K562 (cell line): ENCODE data around the gene ZNF222. TPM values are rescaled to one million over a fixed set of nuclear protein-coding genes. Genes with fewer than 3 reads are reported as not detected.

Experiments used
- CBX3 ChIP-seq, 2 experiments: IDR thresholded peaks; 1 replicate in 1 of 2; 2 replicates in 1 of 2; pipeline ENCODE4 v1.6.1; 2012; ENCODE audit warnings: inconsistent platforms in 2 of 2, low read length in 2 of 2, borderline replicate concordance in 1 of 2, control low read depth in 1 of 2
- EP400 ChIP-seq: fragments of 450-650 bp; IDR thresholded peaks from 2 replicates; pipeline ENCODE4 v1.6.1; 2017; ENCODE audit warnings: antibody characterized with exemption, mild to moderate bottlenecking, moderate library complexity
- SAFB2 ChIP-seq: fragments of 200-400 bp; formaldehyde crosslinking; IDR thresholded peaks from 2 replicates; pipeline ENCODE4 v1.6.1; 2018; ENCODE audit warnings: borderline replicate concordance, low read length, low read depth, moderate library complexity; ENCODE audit not compliant: severe bottlenecking
- polyA plus RNA-seq, 8 experiments: library from polyadenylated mRNA; depleted of rRNA in 4 of 8; stranded (reverse) in 5 of 8; unstranded in 3 of 8; fragments of >200 nt; fragmentation: Nextera tagmentation in 2 of 8; fragmentation: Illumina TruSeq in 1 of 8; extraction: Ambion mirVana in 2 of 8; extraction: Trizol in 1 of 8; gene quantifications; 2 replicates each; pipeline versions ENCODE4 v1.2.1 to v1.2.3, GENCODE V29; 2011 to 2014; ENCODE audit warnings: inconsistent platforms in 1 of 8, missing spikeins in 1 of 8
- small RNA-seq: library from RNA; depleted of rRNA; stranded (forward); fragments of <200 nt; gene quantifications from one replicate; pipeline ENCODE3, GENCODE V24; 2014
- total RNA-seq, 7 experiments: library from RNA; depleted of rRNA in 6 of 7; stranded (reverse); fragments of >200 nt in 6 of 7; fragmentation: Illumina TruSeq in 2 of 7; extraction: Trizol in 2 of 7; gene quantifications; 2 replicates each; pipeline versions ENCODE4 v1.2.1 to v1.2.3, GENCODE V29; 2011 to 2021; ENCODE audit warnings: low replicate concordance in 1 of 7

Gene ZNF222
- total and polyA plus RNA-seq, 9 of the 15 experiments (the other 6 are each of a cell fraction or from before 2014, with no cell fraction given): 2.3 to 4.5 (median 3.0) TPM

GRCh38 chr19:44076325-44076724, 51.1 kb downstream of the ZNF222 start (continued):
- TF ChIP-seq SAFB2 (no peak), EP400 (no peak), CBX3 (IDR thresholded peaks at IDR 0.05; ENCODE audit: borderline replicate concordance in 1 of 2, low read length in 2 of 2) (no peak)
- TF ChIP-seq, all 486 proteins: peak for 0

Small RNAs within 50 kb of the gene (small RNA-seq; reads per million reads assigned to genes)
- not detected for gene AC006213.5

Other genes starting within 250 kb of the ZNF222 start
Only the 7 nearest of the 16 such genes appear.
- 0.32 and 1.2 TPM in 2 replicates for gene ZNF221, start 74.2 kb upstream of the ZNF222 start, total RNA-seq (2014; rRNA removed)
- 1.2 and 1.4 TPM in 2 replicates for gene ZNF221, start 74.2 kb upstream of the ZNF222 start, total RNA-seq (2014; rRNA removed; fragmentation: Illumina TruSeq; extraction: Trizol)
- 0.80 and 0.98 TPM in 2 replicates for gene ZNF221, start 74.2 kb upstream of the ZNF222 start, total RNA-seq (2015; rRNA removed; fragmentation: Illumina TruSeq; extraction: Trizol)
- 0.78 and 1.1 TPM in 2 replicates for gene ZNF221, start 74.2 kb upstream of the ZNF222 start, total RNA-seq (2021)
- 0.09 and 0.35 TPM in 2 replicates for gene ZNF221, start 74.2 kb upstream of the ZNF222 start, polyA plus RNA-seq (2011; rRNA removed)
- 0.40 and 0.43 TPM in 2 replicates for gene ZNF221, start 74.2 kb upstream of the ZNF222 start, polyA plus RNA-seq (2014; fragmentation: Illumina TruSeq; extraction: Trizol)
- under 1 TPM; 0.45 to 0.52 TPM for gene ZNF221, start 74.2 kb upstream of the ZNF222 start, polyA plus RNA-seq (2014; fragmentation: Nextera tagmentation; extraction: Ambion mirVana)
- 0.34 and 0.42 TPM in 2 replicates for gene ZNF221, start 74.2 kb upstream of the ZNF222 start, polyA plus RNA-seq (2014; rRNA removed)
- 0.09 and 0.29 TPM in 2 replicates for gene ZNF155, start 41.2 kb upstream of the ZNF222 start, total RNA-seq (2014; rRNA removed)
- 0.67 and 0.76 TPM in 2 replicates for gene ZNF155, start 41.2 kb upstream of the ZNF222 start, total RNA-seq (2014; rRNA removed; fragmentation: Illumina TruSeq; extraction: Trizol)
- 0.26 and 0.29 TPM in 2 replicates for gene ZNF155, start 41.2 kb upstream of the ZNF222 start, total RNA-seq (2015; rRNA removed; fragmentation: Illumina TruSeq; extraction: Trizol)
- gene ZNF155, start 41.2 kb upstream of the ZNF222 start, total RNA-seq (2021): 0.47 and 0.62 TPM in 2 replicates
- 0.09 and 0.20 TPM in 2 replicates for gene ZNF155, start 41.2 kb upstream of the ZNF222 start, polyA plus RNA-seq (2011; rRNA removed)
- gene ZNF155, start 41.2 kb upstream of the ZNF222 start, polyA plus RNA-seq (2014; fragmentation: Illumina TruSeq; extraction: Trizol): 0.22 and 0.28 TPM in 2 replicates
- gene ZNF155, start 41.2 kb upstream of the ZNF222 start, polyA plus RNA-seq (2014; fragmentation: Nextera tagmentation; extraction: Ambion mirVana): under 1 TPM; 0.37 to 0.53 TPM
- 0.26 and 0.40 TPM in 2 replicates for gene ZNF155, start 41.2 kb upstream of the ZNF222 start, polyA plus RNA-seq (2014; rRNA removed)
- gene ZNF230, start 22.4 kb upstream of the ZNF222 start, total RNA-seq (2014; rRNA removed): 1.3 and 1.6 TPM in 2 replicates
- gene ZNF230, start 22.4 kb upstream of the ZNF222 start, total RNA-seq (2014; rRNA removed; fragmentation: Illumina TruSeq; extraction: Trizol): 2.4 and 3.0 TPM in 2 replicates
- 1.6 and 2.3 TPM in 2 replicates for gene ZNF230, start 22.4 kb upstream of the ZNF222 start, total RNA-seq (2015; rRNA removed; fragmentation: Illumina TruSeq; extraction: Trizol)
- gene ZNF230, start 22.4 kb upstream of the ZNF222 start, total RNA-seq (2021): 1.8 and 3.1 TPM in 2 replicates
- gene ZNF230, start 22.4 kb upstream of the ZNF222 start, polyA plus RNA-seq (2011; rRNA removed): 2.2 and 4.0 TPM in 2 replicates
- gene ZNF230, start 22.4 kb upstream of the ZNF222 start, polyA plus RNA-seq (2014; fragmentation: Illumina TruSeq; extraction: Trizol): 1.7 and 2.2 TPM in 2 replicates
- gene ZNF230, start 22.4 kb upstream of the ZNF222 start, polyA plus RNA-seq (2014; fragmentation: Nextera tagmentation; extraction: Ambion mirVana): 1 to 10 TPM; 2.0 TPM
- gene ZNF230, start 22.4 kb upstream of the ZNF222 start, polyA plus RNA-seq (2014; rRNA removed): 2.3 and 3.1 TPM in 2 replicates
- gene ZNF223, start 26.7 kb downstream of the ZNF222 start, total RNA-seq (2014; rRNA removed): 1.2 and 1.3 TPM in 2 replicates
- gene ZNF223, start 26.7 kb downstream of the ZNF222 start, total RNA-seq (2014; rRNA removed; fragmentation: Illumina TruSeq; extraction: Trizol): 0.44 and 0.70 TPM in 2 replicates
- gene ZNF223, start 26.7 kb downstream of the ZNF222 start, total RNA-seq (2015; rRNA removed; fragmentation: Illumina TruSeq; extraction: Trizol): 0.54 and 0.57 TPM in 2 replicates
- gene ZNF223, start 26.7 kb downstream of the ZNF222 start, total RNA-seq (2021): 0.35 and 0.85 TPM in 2 replicates
- 0.21 and 0.26 TPM in 2 replicates for gene ZNF223, start 26.7 kb downstream of the ZNF222 start, polyA plus RNA-seq (2011; rRNA removed)
- 0.71 and 1.1 TPM in 2 replicates for gene ZNF223, start 26.7 kb downstream of the ZNF222 start, polyA plus RNA-seq (2014; fragmentation: Illumina TruSeq; extraction: Trizol)
- 1 to 10 TPM; 1.2 to 1.8 TPM for gene ZNF223, start 26.7 kb downstream of the ZNF222 start, polyA plus RNA-seq (2014; fragmentation: Nextera tagmentation; extraction: Ambion mirVana)
- gene ZNF223, start 26.7 kb downstream of the ZNF222 start, polyA plus RNA-seq (2014; rRNA removed): 0.98 and 1.1 TPM in 2 replicates
- gene ZNF284, start 46.8 kb downstream of the ZNF222 start, total RNA-seq (2014; rRNA removed): 0.16 and 0.23 TPM in 2 replicates
- 0.22 and 0.29 TPM in 2 replicates for gene ZNF284, start 46.8 kb downstream of the ZNF222 start, total RNA-seq (2014; rRNA removed; fragmentation: Illumina TruSeq; extraction: Trizol)
- 0.18 and 0.19 TPM in 2 replicates for gene ZNF284, start 46.8 kb downstream of the ZNF222 start, total RNA-seq (2015; rRNA removed; fragmentation: Illumina TruSeq; extraction: Trizol)
- 0.18 and 0.24 TPM in 2 replicates for gene ZNF284, start 46.8 kb downstream of the ZNF222 start, total RNA-seq (2021)
- 0.04 and 0.07 TPM in 2 replicates for gene ZNF284, start 46.8 kb downstream of the ZNF222 start, polyA plus RNA-seq (2011; rRNA removed)
- 0.10 and 0.17 TPM in 2 replicates for gene ZNF284, start 46.8 kb downstream of the ZNF222 start, polyA plus RNA-seq (2014; fragmentation: Illumina TruSeq; extraction: Trizol)
- gene ZNF284, start 46.8 kb downstream of the ZNF222 start, polyA plus RNA-seq (2014; fragmentation: Nextera tagmentation; extraction: Ambion mirVana): under 1 TPM; 0.13 to 0.20 TPM
- gene ZNF284, start 46.8 kb downstream of the ZNF222 start, polyA plus RNA-seq (2014; rRNA removed): 0.03 and 0.20 TPM in 2 replicates
- 6.5 and 6.9 TPM in 2 replicates for gene ZNF224, start 69.0 kb downstream of the ZNF222 start, total RNA-seq (2014; rRNA removed)
- 10.7 and 14.7 TPM in 2 replicates for gene ZNF224, start 69.0 kb downstream of the ZNF222 start, total RNA-seq (2014; rRNA removed; fragmentation: Illumina TruSeq; extraction: Trizol)
- gene ZNF224, start 69.0 kb downstream of the ZNF222 start, total RNA-seq (2015; rRNA removed; fragmentation: Illumina TruSeq; extraction: Trizol): 9.2 and 11.2 TPM in 2 replicates
- 7.3 and 10.0 TPM in 2 replicates for gene ZNF224, start 69.0 kb downstream of the ZNF222 start, total RNA-seq (2021)
- 13.8 and 15.6 TPM in 2 replicates for gene ZNF224, start 69.0 kb downstream of the ZNF222 start, polyA plus RNA-seq (2011; rRNA removed)
- gene ZNF224, start 69.0 kb downstream of the ZNF222 start, polyA plus RNA-seq (2014; fragmentation: Illumina TruSeq; extraction: Trizol): 7.9 and 8.7 TPM in 2 replicates
- gene ZNF224, start 69.0 kb downstream of the ZNF222 start, polyA plus RNA-seq (2014; fragmentation: Nextera tagmentation; extraction: Ambion mirVana): 1 to 10 TPM; 4.4 to 7.1 TPM
- 9.1 and 12.2 TPM in 2 replicates for gene ZNF224, start 69.0 kb downstream of the ZNF222 start, polyA plus RNA-seq (2014; rRNA removed)
- gene ZNF225, start 88.0 kb downstream of the ZNF222 start, total RNA-seq (2014; rRNA removed): 1.5 and 1.6 TPM in 2 replicates
- 3.9 and 5.3 TPM in 2 replicates for gene ZNF225, start 88.0 kb downstream of the ZNF222 start, total RNA-seq (2014; rRNA removed; fragmentation: Illumina TruSeq; extraction: Trizol)
- 2.1 and 2.7 TPM in 2 replicates for gene ZNF225, start 88.0 kb downstream of the ZNF222 start, total RNA-seq (2015; rRNA removed; fragmentation: Illumina TruSeq; extraction: Trizol)
- 2.3 and 4.2 TPM in 2 replicates for gene ZNF225, start 88.0 kb downstream of the ZNF222 start, total RNA-seq (2021)
- gene ZNF225, start 88.0 kb downstream of the ZNF222 start, polyA plus RNA-seq (2011; rRNA removed): 1.8 and 2.5 TPM in 2 replicates
- gene ZNF225, start 88.0 kb downstream of the ZNF222 start, polyA plus RNA-seq (2014; fragmentation: Illumina TruSeq; extraction: Trizol): 1.5 and 1.8 TPM in 2 replicates
- gene ZNF225, start 88.0 kb downstream of the ZNF222 start, polyA plus RNA-seq (2014; fragmentation: Nextera tagmentation; extraction: Ambion mirVana): 1 to 10 TPM; 1.4 to 2.2 TPM
- 0.84 and 1.9 TPM in 2 replicates for gene ZNF225, start 88.0 kb downstream of the ZNF222 start, polyA plus RNA-seq (2014; rRNA removed)